Measurements from ENCODE around the gene ACER2.

The ACER2 gene

DNA sequence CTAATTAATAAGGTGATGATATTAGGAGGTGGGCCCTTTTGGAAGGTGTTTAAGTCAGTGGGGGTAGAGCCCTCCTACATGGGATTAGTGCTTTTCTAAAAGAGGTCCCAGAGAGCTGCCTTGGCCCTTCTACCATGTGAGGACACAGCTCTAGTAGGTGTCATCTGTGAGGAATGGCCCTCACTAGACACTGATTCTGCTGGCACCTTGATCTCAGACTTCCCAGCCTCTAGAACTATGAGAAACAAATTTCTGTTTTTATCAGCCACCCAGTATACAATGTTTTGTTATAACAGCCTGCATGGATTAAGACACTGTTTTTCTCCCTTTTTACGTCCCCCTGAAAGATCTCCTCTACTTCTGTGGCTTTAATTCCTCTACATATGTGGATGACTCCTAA is 31.6 kb downstream of the ACER2 start:
- TF ChIP-seq ZNF311 (tag by site-specific recombination; IDR thresholded peaks at IDR 0.05; ENCODE audit: borderline replicate concordance), result no peak
- TF ChIP-seq, protein P1, sequence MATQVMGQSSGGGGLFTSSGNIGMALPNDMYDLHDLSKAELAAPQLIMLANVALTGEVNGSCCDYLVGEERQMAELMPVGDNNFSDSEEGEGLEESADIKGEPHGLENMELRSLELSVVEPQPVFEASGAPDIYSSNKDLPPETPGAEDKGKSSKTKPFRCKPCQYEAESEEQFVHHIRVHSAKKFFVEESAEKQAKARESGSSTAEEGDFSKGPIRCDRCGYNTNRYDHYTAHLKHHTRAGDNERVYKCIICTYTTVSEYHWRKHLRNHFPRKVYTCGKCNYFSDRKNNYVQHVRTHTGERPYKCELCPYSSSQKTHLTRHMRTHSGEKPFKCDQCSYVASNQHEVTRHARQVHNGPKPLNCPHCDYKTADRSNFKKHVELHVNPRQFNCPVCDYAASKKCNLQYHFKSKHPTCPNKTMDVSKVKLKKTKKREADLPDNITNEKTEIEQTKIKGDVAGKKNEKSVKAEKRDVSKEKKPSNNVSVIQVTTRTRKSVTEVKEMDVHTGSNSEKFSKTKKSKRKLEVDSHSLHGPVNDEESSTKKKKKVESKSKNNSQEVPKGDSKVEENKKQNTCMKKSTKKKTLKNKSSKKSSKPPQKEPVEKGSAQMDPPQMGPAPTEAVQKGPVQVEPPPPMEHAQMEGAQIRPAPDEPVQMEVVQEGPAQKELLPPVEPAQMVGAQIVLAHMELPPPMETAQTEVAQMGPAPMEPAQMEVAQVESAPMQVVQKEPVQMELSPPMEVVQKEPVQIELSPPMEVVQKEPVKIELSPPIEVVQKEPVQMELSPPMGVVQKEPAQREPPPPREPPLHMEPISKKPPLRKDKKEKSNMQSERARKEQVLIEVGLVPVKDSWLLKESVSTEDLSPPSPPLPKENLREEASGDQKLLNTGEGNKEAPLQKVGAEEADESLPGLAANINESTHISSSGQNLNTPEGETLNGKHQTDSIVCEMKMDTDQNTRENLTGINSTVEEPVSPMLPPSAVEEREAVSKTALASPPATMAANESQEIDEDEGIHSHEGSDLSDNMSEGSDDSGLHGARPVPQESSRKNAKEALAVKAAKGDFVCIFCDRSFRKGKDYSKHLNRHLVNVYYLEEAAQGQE (tag by site-specific recombination; IDR thresholded peaks at IDR 0.05), result no peak
- TF ChIP-seq HOXD13 (CRISPR knock-in tag; IDR thresholded peaks at IDR 0.05; ENCODE audit: borderline replicate concordance), result no peak
- TF ChIP-seq ZNF184 (tag by site-specific recombination; IDR thresholded peaks at IDR 0.05), result no peak
- TF ChIP-seq ZBTB17 (tag by site-specific recombination; IDR thresholded peaks at IDR 0.05), result no peak
- Histone ChIP-seq H3K27ac (ENCODE audit: extremely low read depth, low read depth, low read length) (no peak overlapping the region), H3K4me1 (ENCODE audit: control insufficient read depth, insufficient read depth, low read length) (no peaks in the 10 kb centered on the region), H3K4me3 (ENCODE audit: low read depth, low read length) (no peak overlapping the region), H3K36me3 (ENCODE audit: control insufficient read depth in 2 of 2, insufficient read depth in 1 of 2, low read length in 2 of 2) (peaks cover 0 to 7% of the 10 kb centered on the region in 2 experiments; a peak in 2 of 3 replicates), H3K9me3 (ENCODE audit: control insufficient read depth, insufficient read depth, low read depth, low read length) (no peaks in the 10 kb centered on the region)
- ChIA-PET CTCF (interaction anchor here (0.7 to 1.8 kb wide), 3 partner anchors 24 to 329 kb away, joined by 3 to 10 read pairs (median 4); no protein-coding TSS in a partner anchor), POLR2A (no interaction called here)

DNA sequence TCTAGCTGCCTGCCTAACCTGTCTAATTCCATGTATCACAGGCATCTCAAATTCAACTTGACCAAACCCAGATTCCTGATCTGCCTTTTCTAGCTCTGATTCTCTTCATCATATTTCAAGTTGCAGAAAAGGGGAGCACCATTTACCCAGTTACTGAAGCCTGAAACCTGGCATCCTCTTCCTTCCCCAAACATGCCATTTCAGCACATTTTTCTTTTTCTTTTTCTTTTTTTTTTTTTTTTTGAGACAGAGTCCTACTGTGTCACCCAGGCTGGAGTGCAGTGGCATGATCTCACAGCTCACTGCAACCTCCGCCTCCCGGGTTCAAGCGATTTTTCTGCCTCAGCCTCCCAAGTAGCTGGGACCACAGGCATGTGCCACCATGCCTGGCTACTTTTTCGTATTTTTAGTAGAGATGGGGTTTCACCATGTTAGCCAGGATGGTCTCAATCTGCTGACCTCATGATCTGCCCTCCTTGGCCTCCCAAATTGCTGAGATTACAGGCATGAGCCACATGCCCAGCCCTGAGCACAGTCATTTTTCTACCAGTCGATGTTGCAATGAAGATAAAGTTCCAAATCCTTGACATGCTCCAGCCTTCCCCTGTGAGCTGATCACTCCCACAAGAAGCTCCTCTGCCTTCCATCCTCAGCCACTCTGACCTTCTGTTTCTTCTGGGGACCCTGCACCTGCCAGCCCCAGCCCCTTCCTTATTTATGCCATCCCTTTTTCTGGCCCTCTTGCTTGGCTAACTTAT is 32.2 kb downstream of the ACER2 start:
- H3K9me3 ChIP-seq (ENCODE audit: control insufficient read depth, insufficient read depth, low read depth, low read length), result no peaks in the 10 kb centered on the region
- no peaks in the 10 kb centered on the region for H3K4me1 ChIP-seq (ENCODE audit: control insufficient read depth, insufficient read depth, low read length)
- H3K36me3 ChIP-seq (ENCODE audit: control insufficient read depth in 2 of 2, insufficient read depth in 1 of 2, low read length in 2 of 2), result peaks cover 0 to 12% of the 10 kb centered on the region in 2 experiments; a peak in 2 of 3 replicates
- ChIA-PET CTCF (interaction anchor here (0.7 to 1.8 kb wide), 3 partner anchors 24 to 328 kb away, joined by 3 to 10 read pairs (median 4); no protein-coding TSS in a partner anchor), POLR2A (interaction anchor here (0.6 kb wide), 1 partner anchor 24 kb away, joined by 3 read pairs; no protein-coding TSS in a partner anchor)
- TF ChIP-seq ZNF701 (tag by site-specific recombination; IDR thresholded peaks at IDR 0.05), result no peak
- no peak for TF ChIP-seq KLF7 (tag by site-specific recombination; IDR thresholded peaks at IDR 0.05; ENCODE audit: borderline replicate concordance)
- no peak for TF ChIP-seq SCRT1 (tag by site-specific recombination; IDR thresholded peaks at IDR 0.05; ENCODE audit: borderline replicate concordance)
- no peak for TF ChIP-seq ZNF585B (tag by site-specific recombination; IDR thresholded peaks at IDR 0.05)
- TF ChIP-seq ZNF2 (tag by site-specific recombination; IDR thresholded peaks at IDR 0.05), result no peak
- no peak for TF ChIP-seq ZNF121 (tag by site-specific recombination; IDR thresholded peaks at IDR 0.05)
- TF ChIP-seq KLF10 (tag by site-specific recombination; IDR thresholded peaks at IDR 0.05), result no peak
- H3K27ac ChIP-seq (ENCODE audit: extremely low read depth, low read depth, low read length), result no peak overlapping the region
- H3K4me3 ChIP-seq (ENCODE audit: low read depth, low read length), result no peak overlapping the region

DNA sequence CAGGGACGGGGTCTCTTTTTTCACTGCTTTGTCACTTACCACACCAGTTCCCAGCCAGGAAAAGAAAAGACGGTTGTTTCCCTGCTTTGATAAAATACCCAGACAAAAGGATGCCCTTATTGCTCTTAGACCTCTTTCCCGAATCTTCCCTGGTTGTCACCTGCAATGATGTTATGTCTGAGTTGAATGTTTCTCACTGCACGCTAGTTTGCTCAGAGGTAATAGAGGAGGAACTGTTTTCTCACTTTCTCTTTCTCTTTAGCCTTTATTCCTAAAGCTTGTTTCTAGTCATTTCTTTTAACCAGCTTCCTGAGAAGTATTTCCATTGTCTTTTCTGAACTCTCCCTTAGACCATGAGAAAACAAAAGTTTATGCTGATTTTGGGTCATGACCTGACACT is 32.9 kb downstream of the ACER2 start:
- no peaks in the 10 kb centered on the region for H3K4me1 ChIP-seq (ENCODE audit: control insufficient read depth, insufficient read depth, low read length)
- no peak overlapping the region for H3K27ac ChIP-seq (ENCODE audit: extremely low read depth, low read depth, low read length)
- H3K36me3 ChIP-seq (ENCODE audit: control insufficient read depth in 2 of 2, insufficient read depth in 1 of 2, low read length in 2 of 2), result peaks cover 0 to 18% of the 10 kb centered on the region in 2 experiments; a peak in 2 of 3 replicates
- no peak overlapping the region for H3K4me3 ChIP-seq (ENCODE audit: low read depth, low read length)
- CTCF ChIA-PET, result interaction anchor here (0.6 to 0.7 kb wide), 3 partner anchors 15 to 1187 kb away, joined by 3 to 4 read pairs (median 4); no protein-coding TSS in a partner anchor
- no peaks in the 10 kb centered on the region for H3K9me3 ChIP-seq (ENCODE audit: control insufficient read depth, insufficient read depth, low read depth, low read length)
- TF ChIP-seq, protein P2, sequence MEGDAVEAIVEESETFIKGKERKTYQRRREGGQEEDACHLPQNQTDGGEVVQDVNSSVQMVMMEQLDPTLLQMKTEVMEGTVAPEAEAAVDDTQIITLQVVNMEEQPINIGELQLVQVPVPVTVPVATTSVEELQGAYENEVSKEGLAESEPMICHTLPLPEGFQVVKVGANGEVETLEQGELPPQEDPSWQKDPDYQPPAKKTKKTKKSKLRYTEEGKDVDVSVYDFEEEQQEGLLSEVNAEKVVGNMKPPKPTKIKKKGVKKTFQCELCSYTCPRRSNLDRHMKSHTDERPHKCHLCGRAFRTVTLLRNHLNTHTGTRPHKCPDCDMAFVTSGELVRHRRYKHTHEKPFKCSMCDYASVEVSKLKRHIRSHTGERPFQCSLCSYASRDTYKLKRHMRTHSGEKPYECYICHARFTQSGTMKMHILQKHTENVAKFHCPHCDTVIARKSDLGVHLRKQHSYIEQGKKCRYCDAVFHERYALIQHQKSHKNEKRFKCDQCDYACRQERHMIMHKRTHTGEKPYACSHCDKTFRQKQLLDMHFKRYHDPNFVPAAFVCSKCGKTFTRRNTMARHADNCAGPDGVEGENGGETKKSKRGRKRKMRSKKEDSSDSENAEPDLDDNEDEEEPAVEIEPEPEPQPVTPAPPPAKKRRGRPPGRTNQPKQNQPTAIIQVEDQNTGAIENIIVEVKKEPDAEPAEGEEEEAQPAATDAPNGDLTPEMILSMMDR (tag by site-specific recombination; IDR thresholded peaks at IDR 0.05), result no peak
- TF ChIP-seq ZNF416 (tag by site-specific recombination; IDR thresholded peaks at IDR 0.05), result no peak
- TF ChIP-seq ZNF157 (tag by site-specific recombination; IDR thresholded peaks at IDR 0.05), result no peak
- TF ChIP-seq, protein P3, sequence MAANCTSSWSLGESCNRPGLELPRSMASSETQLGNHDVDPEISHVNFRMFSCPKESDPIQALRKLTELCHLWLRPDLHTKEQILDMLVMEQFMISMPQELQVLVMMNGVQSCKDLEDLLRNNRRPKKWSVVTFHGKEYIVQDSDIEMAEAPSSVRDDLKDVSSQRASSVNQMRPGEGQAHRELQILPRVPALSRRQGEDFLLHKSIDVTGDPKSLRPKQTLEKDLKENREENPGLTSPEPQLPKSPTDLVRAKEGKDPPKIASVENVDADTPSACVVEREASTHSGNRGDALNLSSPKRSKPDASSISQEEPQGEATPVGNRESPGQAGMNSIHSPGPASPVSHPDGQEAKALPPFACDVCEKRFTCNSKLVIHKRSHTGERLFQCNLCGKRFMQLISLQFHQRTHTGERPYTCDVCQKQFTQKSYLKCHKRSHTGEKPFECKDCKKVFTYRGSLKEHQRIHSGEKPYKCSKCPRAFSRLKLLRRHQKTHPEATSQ (tag by site-specific recombination; IDR thresholded peaks at IDR 0.05), result no peak
- TF ChIP-seq ZNF350 (tag by site-specific recombination; IDR thresholded peaks at IDR 0.05), result no peak
- no peak for TF ChIP-seq ZNF138 (tag by site-specific recombination; IDR thresholded peaks at IDR 0.05; ENCODE audit: borderline replicate concordance)
- TF ChIP-seq ZBTB8A (tag by site-specific recombination; IDR thresholded peaks at IDR 0.05), result no peak
- no peak for TF ChIP-seq ZFP69B (tag by site-specific recombination; IDR thresholded peaks at IDR 0.05)
- POLR2A ChIA-PET, result no interaction called here

Data from HEK293 (cell line).